GM12892 (cell line): ENCODE data around the gene TFAM.

Experiments
- POLR2A ChIP-seq: IDR thresholded peaks from 2 replicates; pipeline ENCODE4 v1.6.1; 2011; ENCODE audit warnings: low read depth, low read length, control low read depth
- POLR2AphosphoS5 ChIP-seq: IDR thresholded peaks from 2 replicates; pipeline ENCODE4 v1.6.1; 2011; ENCODE audit warnings: low read depth, low read length, control low read depth
- TAF1 ChIP-seq: IDR thresholded peaks from 2 replicates; pipeline ENCODE4 v1.6.1; 2011; ENCODE audit warnings: low read depth, mild to moderate bottlenecking, control low read depth, low read length, borderline replicate concordance

- TF ChIP-seq POLR2A (no peak), POLR2AphosphoS5 (no peak), TAF1 (no peak)
These were observed 36.6 kb upstream of the TFAM start for GRCh38 chr10:58348571-58349033.
